DND-41 (cell line): ENCODE results near the gene THOC6.

ENCODE experiments used
- ATAC-seq: fragments of 200-7000 bp; cut with Tn5 transposase; 3 replicates; pipeline ENCODE4 v1.9.1; 2021; ENCODE audit warnings: low read depth; ENCODE audit not compliant: insufficient read depth
- DNase-seq: peaks from one replicate; pipeline ENCODE4 v3.0.0-alpha.2; 2020
- H2AFZ ChIP-seq: 2 replicates; pipeline ENCODE4 v1.6.0; 2012; ENCODE audit warnings: low read depth, low read length
- H3K27ac ChIP-seq: 2 replicates; pipeline ENCODE4 v1.5.1; 2012; ENCODE audit warnings: low read length, inconsistent platforms
- H3K27me3 ChIP-seq: fragments of 200-600 bp; sonication (generic); 2 replicates; pipeline ENCODE4 v1.6.0; 2012; ENCODE audit warnings: low read length, mild to moderate bottlenecking, inconsistent platforms; ENCODE audit not compliant: insufficient read depth, poor library complexity
- H3K36me3 ChIP-seq: 2 replicates; pipeline ENCODE4 v1.5.1; 2012; ENCODE audit warnings: low read length, inconsistent platforms; ENCODE audit not compliant: insufficient read depth
- H3K4me1 ChIP-seq: 2 replicates; pipeline ENCODE4 v1.5.1; 2012; ENCODE audit warnings: mild to moderate bottlenecking, low read length; ENCODE audit not compliant: insufficient read depth
- H3K4me2 ChIP-seq: 2 replicates; pipeline ENCODE4 v1.6.0; 2012; ENCODE audit warnings: mild to moderate bottlenecking, moderate library complexity, low read length, inconsistent platforms; ENCODE audit not compliant: insufficient read depth
- H3K4me3 ChIP-seq, 2 experiments: fragments of 200-600 bp in 1 of 2; shearing (Covaris generic) in 1 of 2; 2 replicates each; pipeline ENCODE4 v1.5.1; 2012 to 2016; ENCODE audit warnings: inconsistent platforms in 2 of 2, low read length in 2 of 2, mild to moderate bottlenecking in 2 of 2, low read depth in 1 of 2, moderate library complexity in 1 of 2
- H3K79me2 ChIP-seq: 2 replicates; pipeline ENCODE4 v1.6.0; 2012; ENCODE audit warnings: low read length, inconsistent platforms; ENCODE audit not compliant: insufficient read depth
- H3K9ac ChIP-seq: 2 replicates; pipeline ENCODE4 v1.6.0; 2012; ENCODE audit warnings: low read depth, mild to moderate bottlenecking, inconsistent platforms, low read length, moderate library complexity
- H3K9me3 ChIP-seq: 2 replicates; pipeline ENCODE4 v1.5.1; 2012; ENCODE audit warnings: low read length, moderate library complexity, mild to moderate bottlenecking, inconsistent platforms; ENCODE audit not compliant: insufficient read depth, severe bottlenecking
- H4K20me1 ChIP-seq: 2 replicates; pipeline ENCODE4 v1.6.0; 2012; ENCODE audit warnings: low read length; ENCODE audit not compliant: insufficient read depth
- CTCF ChIP-seq: IDR thresholded peaks from 2 replicates; pipeline ENCODE4 v1.5.1; 2012; ENCODE audit warnings: borderline replicate concordance, low read length, moderate library complexity, mild to moderate bottlenecking; ENCODE audit not compliant: poor library complexity, severe bottlenecking; ENCODE audit errors: extremely low read depth
- EZH2 ChIP-seq: IDR thresholded peaks from 3 replicates; pipeline ENCODE4 v1.6.1; 2012; ENCODE audit warnings: borderline replicate concordance, low read depth, mild to moderate bottlenecking, moderate library complexity, low read length, inconsistent platforms; ENCODE audit not compliant: severe bottlenecking

The THOC6 gene

GRCh38 chr16:3015865-3016521 lies 7.8 kb upstream of the THOC6 start:
- Histone ChIP-seq H3K4me3 (no peak overlapping the region), H3K27ac (no peak overlapping the region), H3K36me3 (no peaks in the 10 kb centered on the region), H2AFZ (no peak overlapping the region), H3K9me3 (no peaks in the 10 kb centered on the region), H3K4me2 (no peak overlapping the region), H3K4me1 (peaks cover 16% of the 10 kb centered on the region), H4K20me1 (no peaks in the 10 kb centered on the region; the same call in 1 of the 2 replicates), H3K9ac (no peak overlapping the region), H3K27me3 (no peaks in the 10 kb centered on the region), H3K79me2 (no peaks in the 10 kb centered on the region; the same call in 1 of the 2 replicates)
- DNase-seq (no peak), ATAC-seq (no peak)
- TF ChIP-seq EZH2 (no peak), CTCF (no peak)

GRCh38 chr16:3017344-3017743 lies 6.5 kb upstream of the THOC6 start:
- Histone ChIP-seq H3K9me3 (no peaks in the 10 kb centered on the region), H3K36me3 (no peaks in the 10 kb centered on the region), H3K4me3 (no peak overlapping the region), H3K4me2 (no peak overlapping the region), H3K9ac (no peak overlapping the region), H2AFZ (no peak overlapping the region), H4K20me1 (peaks cover 7% of the 10 kb centered on the region; the same call in 1 of the 2 replicates), H3K27ac (no peak overlapping the region), H3K79me2 (no peaks in the 10 kb centered on the region; the same call in 1 of the 2 replicates), H3K4me1 (peaks cover 30% of the 10 kb centered on the region), H3K27me3 (no peaks in the 10 kb centered on the region)
- no peak for DNase-seq
- ATAC-seq, result no peak
- TF ChIP-seq EZH2 (no peak), CTCF (no peak)

DNA sequence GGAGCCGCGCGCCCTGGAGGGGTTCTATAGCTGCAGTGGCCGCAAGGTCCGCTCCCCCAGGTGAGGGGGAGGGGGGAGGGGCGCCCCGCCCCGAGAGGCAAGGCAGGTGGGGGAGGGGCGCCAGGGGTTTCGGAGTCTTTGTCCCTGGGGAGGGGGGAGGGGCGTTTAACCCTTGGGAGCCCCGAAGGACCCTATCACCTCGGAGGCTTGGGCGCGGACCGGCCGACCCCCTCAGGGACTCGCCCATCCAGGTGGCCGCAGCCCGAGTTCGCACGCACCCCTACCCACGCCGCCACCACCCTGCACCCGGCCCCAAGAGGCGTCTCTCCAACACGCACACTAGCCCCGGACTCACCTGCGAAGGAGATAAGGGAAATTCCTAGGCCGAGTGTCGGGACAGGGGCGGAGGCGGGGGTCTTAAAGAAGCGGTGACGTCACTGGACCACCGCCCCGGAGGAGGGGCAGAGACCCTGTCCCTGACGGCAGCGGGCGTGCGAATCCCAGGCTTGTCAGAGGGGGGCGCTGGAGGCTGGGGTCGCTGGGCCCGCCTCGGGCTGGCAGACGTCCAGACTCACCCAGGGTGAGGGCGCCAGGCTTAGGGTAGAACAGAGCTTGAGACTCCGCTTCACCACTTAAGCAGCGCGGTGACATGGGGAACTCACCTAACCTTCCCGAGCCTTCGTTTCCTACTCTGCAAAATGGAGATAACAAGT lies 5.9 kb upstream of the THOC6 start, which contains the start of gene CLDN6:
TSS of gene CLDN6 (minus strand) at position 390 of the 713 bp plus-strand sequence. CDS start 2,162 bp downstream, outside the sequence.
- no peaks in the 10 kb centered on the region for H3K27me3 ChIP-seq
- no peak within 1 kb of the TSS for H2AFZ ChIP-seq
- H3K4me1 ChIP-seq, result peaks cover 36% of the 10 kb centered on the region
- TF ChIP-seq EZH2, result no peak
- TF ChIP-seq CTCF, result peak; percentile 28
- H3K9ac ChIP-seq, result no peak within 1 kb of the TSS
- no peak within 1 kb of the TSS for H3K4me2 ChIP-seq
- peak; percentile 22 for DNase-seq
- no peaks in the 10 kb centered on the region for H3K9me3 ChIP-seq
- no peak within 1 kb of the TSS for H3K4me3 ChIP-seq
- no peaks in the 10 kb centered on the region; the same call in 1 of the 2 replicates for H3K79me2 ChIP-seq
- no peak within 1 kb of the TSS for H3K27ac ChIP-seq
- H4K20me1 ChIP-seq, result peaks cover 7% of the 10 kb centered on the region; the same call in 1 of the 2 replicates
- no peak for ATAC-seq
- no peaks in the 10 kb centered on the region for H3K36me3 ChIP-seq
